ENCODE measurements around the gene FMNL1.

The FMNL1 gene

DNA sequence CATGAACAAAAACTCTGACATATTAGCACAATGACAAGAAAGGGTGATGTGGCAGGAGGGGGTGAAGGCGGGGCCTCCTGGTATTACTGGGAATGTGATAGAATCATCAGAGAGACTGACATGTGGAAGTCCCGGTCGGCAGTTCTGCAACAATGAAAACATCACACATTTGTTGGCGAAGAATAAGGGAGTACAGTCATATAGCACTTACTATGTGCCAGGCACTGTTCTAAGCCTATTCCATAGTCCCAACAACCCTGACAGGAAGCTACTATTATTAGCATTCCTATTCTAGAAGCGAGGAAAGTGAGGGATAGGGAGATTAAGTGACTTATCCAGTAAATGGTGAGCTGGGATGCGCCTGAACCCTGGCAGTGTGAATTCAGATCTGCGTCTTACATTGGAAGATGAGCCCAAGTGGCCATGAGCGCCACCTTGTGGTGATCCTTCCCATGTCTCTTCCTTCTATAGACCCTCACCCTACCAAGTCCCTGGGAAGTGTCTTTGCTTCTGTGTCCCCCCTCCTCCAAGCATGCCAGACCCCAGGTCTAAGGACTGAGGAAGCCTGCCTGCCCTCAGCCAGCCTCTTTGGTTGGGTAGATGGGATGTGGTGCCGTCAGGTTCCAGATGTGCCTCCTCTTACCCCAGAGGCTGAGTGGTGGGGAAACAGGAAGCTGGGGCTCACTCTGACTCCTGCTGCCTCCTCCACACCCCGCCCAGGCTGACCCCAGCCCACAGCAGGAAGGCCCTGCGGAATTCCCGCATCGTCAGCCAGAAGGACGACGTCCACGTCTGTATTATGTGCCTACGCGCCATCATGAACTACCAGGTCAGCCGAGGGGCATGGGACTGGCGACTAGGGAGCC is 14.0 kb downstream of the FMNL1 start:
- Mint-ChIP-seq H3K36me3 (ENCODE audit: low read depth) (peaks cover 69% of the 10 kb centered on the region), H3K27ac (peak overlapping the region; percentile 58), H3K27me3 (ENCODE audit: low read depth) (no peaks in the 10 kb centered on the region), H3K4me1 (ENCODE audit: low read depth) (peaks cover 38% of the 10 kb centered on the region), H3K4me3 (no peak overlapping the region), H3K9me3 (no peaks in the 10 kb centered on the region)
- peak; percentile 56 for DNase-seq (ENCODE audit: low spot score)

DNA sequence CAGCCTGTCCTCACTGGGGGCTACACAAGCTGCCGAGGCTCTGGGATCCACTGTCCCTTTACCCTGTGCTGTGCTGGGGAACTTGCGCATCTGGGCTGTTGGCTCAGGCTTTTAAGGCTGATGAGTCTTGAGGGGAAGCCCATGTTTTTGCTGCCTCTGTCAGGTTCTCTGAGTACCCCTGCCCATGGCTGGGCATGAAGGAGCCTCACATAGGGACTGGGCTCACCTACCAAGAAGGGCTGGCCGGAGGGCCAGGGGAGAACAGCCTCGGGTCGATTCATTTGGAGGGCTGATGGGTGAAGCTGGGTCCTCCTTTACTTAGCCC is 14.6 kb downstream of the FMNL1 start:
- no peak for DNase-seq (ENCODE audit: low spot score)
- Mint-ChIP-seq H3K4me3 (no peak overlapping the region), H3K36me3 (ENCODE audit: low read depth) (peaks cover 69% of the 10 kb centered on the region), H3K27me3 (ENCODE audit: low read depth) (no peaks in the 10 kb centered on the region), H3K9me3 (no peaks in the 10 kb centered on the region), H3K4me1 (ENCODE audit: low read depth) (peaks cover 38% of the 10 kb centered on the region), H3K27ac (no peak overlapping the region)

DNA sequence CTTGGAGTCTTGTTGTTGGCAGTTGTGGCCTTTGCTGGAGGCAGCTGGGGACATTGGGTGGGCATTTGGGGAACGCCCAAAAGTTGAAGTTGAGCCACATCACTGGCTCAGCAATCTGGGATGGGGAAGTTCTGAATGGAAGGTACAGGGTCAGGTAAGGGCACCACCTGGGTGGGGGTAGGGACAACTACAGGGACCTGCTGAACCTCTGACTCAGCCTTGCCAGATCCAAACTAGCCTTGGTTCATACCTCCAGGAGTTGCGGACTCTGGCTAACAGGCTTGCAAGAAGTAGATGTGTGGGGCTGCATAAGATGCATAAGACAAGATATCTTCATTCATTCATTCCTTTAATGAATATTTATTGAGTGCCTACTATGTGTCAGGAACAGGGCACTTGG is 16.0 kb downstream of the FMNL1 start:
- H3K9me3 Mint-ChIP-seq, result no peaks in the 10 kb centered on the region
- H3K36me3 Mint-ChIP-seq (ENCODE audit: low read depth), result peaks cover 65% of the 10 kb centered on the region
- DNase-seq (ENCODE audit: low spot score), result no peak
- no peaks in the 10 kb centered on the region for H3K27me3 Mint-ChIP-seq (ENCODE audit: low read depth)
- peak overlapping the region; percentile 55 for H3K27ac Mint-ChIP-seq
- H3K4me3 Mint-ChIP-seq, result no peak overlapping the region
- H3K4me1 Mint-ChIP-seq (ENCODE audit: low read depth), result peaks cover 29% of the 10 kb centered on the region

DNA sequence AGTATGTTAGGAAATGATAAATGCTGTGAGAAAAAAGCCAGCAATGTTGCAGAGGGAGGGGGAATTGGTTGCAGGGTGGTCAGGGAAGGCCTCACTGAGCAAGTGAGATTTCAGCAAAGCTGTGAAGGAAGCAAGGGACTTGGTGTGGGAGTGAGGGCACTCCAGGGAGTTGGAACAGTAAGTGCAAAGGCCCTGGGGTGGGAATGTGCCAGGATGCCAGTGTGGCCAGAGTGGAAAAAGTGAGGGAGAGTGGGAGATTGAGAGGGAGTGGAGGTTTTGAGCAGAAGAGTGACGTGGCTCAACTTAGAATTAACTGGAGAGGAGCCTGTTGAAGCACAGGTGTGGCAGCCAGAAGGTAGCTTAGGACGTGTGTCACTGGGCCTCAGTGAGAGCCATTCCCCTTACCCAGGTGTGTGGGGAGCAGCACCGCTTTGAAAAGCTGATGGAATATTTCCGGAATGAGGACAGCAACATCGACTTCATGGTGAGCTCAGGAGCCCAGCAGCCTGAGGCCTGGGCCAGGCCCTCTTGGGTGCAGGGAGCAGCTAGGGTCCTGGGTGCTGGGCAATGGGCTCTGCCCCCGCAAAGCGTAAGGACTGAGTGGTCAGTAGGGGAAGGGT is 16.6 kb downstream of the FMNL1 start:
- H3K9me3 Mint-ChIP-seq, result no peaks in the 10 kb centered on the region
- H3K36me3 Mint-ChIP-seq (ENCODE audit: low read depth), result peaks cover 67% of the 10 kb centered on the region
- H3K4me3 Mint-ChIP-seq, result no peak overlapping the region

DNA sequence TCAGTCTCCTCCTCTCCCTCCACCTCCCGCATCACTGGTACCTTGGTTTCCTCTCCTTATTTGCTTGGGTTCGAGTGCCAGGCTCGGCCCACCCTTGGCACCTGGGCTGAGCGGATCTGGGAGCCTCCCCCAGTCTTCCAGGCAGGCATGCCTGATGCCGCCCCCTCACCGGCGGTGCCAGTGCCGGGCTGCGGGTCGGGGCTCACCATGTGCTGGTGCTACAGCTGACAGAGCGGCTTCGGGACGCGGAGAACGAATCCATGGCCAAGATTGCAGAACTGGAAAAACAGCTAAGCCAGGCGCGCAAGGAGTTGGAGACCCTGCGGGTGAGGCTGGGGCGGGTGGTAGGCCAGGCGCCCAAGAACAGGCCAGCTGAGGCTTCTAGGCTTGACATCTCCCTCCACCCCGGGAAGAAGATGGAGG is 19.2 kb downstream of the FMNL1 start:
- no peaks in the 10 kb centered on the region for H3K9me3 Mint-ChIP-seq
- no peak for DNase-seq (ENCODE audit: low spot score)
- H3K27me3 Mint-ChIP-seq (ENCODE audit: low read depth), result no peaks in the 10 kb centered on the region
- H3K4me1 Mint-ChIP-seq (ENCODE audit: low read depth), result peaks cover 15% of the 10 kb centered on the region
- H3K36me3 Mint-ChIP-seq (ENCODE audit: low read depth), result peaks cover 72% of the 10 kb centered on the region
- H3K27ac Mint-ChIP-seq, result no peak overlapping the region
- H3K4me3 Mint-ChIP-seq, result no peak overlapping the region

More for the DNA sequence above, 16.6 kb downstream of the FMNL1 start:
- peak overlapping the region; percentile 55 for H3K27ac Mint-ChIP-seq
- H3K4me1 Mint-ChIP-seq (ENCODE audit: low read depth), result peaks cover 30% of the 10 kb centered on the region
- H3K27me3 Mint-ChIP-seq (ENCODE audit: low read depth), result no peaks in the 10 kb centered on the region
- no peak for DNase-seq (ENCODE audit: low spot score)

DNA sequence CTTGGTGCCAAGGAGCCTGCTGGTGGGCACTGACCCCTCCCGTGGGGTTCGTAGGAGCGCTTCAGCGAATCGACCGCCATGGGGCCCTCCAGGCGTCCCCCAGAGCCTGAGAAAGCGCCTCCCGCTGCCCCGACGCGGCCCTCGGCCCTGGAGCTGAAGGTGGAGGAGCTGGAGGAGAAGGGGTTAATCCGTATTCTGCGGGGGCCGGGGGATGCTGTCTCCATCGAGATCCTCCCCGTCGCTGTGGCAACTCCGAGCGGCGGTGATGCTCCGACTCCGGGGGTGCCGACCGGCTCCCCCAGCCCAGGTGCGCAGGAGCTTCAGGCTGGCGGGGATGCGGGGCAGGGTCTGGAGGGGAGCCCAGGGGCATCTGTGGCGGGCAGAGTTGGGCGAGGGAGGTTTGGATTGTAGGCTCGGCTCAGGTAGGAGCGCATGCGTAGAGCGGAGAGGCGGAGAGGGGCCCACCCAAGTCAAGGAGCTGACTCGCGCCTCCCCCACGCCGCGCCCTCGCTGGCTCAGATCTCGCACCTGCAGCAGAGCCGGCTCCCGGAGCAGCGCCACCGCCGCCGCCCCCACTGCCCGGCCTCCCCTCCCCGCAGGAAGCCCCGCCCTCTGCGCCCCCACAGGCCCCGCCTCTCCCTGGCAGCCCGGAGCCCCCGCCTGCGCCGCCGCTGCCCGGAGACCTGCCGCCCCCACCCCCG is 19.8 kb downstream of the FMNL1 start:
- H3K36me3 Mint-ChIP-seq (ENCODE audit: low read depth), result peaks cover 74% of the 10 kb centered on the region
- H3K27ac Mint-ChIP-seq, result no peak overlapping the region

DNA sequence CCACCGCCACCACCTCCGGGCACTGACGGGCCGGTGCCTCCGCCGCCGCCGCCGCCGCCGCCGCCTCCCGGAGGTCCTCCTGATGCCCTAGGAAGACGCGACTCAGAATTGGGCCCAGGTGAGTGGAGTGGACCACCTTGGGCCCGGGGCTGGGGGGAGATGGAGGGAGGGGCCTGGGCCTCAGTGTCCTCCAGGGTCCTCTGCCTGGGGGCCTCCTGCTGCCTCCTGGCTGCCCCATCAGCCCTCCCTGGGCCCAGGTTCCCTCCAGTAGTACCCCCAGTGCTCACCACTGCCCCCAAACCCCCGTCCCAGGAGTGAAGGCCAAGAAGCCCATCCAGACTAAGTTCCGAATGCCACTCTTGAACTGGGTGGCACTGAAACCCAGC is 20.3 kb downstream of the FMNL1 start:
- Mint-ChIP-seq H3K36me3 (ENCODE audit: low read depth) (peaks cover 77% of the 10 kb centered on the region), H3K27ac (peak overlapping the region; percentile 68), H3K4me3 (no peak overlapping the region), H3K9me3 (no peaks in the 10 kb centered on the region), H3K27me3 (ENCODE audit: low read depth) (no peaks in the 10 kb centered on the region), H3K4me1 (ENCODE audit: low read depth) (peaks cover 25% of the 10 kb centered on the region)
- no peak for DNase-seq (ENCODE audit: low spot score)

More for the DNA sequence above, 19.8 kb downstream of the FMNL1 start:
- Mint-ChIP-seq H3K4me3 (no peak overlapping the region), H3K4me1 (ENCODE audit: low read depth) (peaks cover 19% of the 10 kb centered on the region), H3K9me3 (no peaks in the 10 kb centered on the region), H3K27me3 (ENCODE audit: low read depth) (no peaks in the 10 kb centered on the region)
- DNase-seq (ENCODE audit: low spot score), result no peak

DNA sequence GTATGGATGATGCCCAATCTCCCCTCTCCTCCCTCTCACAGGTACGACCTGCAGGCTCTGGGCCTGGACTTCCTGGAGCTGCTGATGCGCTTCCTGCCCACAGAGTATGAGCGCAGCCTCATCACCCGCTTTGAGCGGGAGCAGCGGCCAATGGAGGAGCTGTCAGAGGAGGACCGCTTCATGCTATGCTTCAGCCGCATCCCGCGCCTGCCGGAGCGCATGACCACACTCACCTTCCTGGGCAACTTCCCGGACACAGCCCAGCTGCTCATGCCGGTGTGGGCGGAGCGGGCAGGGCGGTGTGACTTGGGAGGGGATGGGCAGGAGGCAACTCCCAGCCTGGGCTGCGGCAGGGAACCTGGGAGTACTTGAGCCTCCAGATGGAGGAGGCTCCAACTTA is 22.1 kb downstream of the FMNL1 start:
- peaks cover 68% of the 10 kb centered on the region for H3K36me3 Mint-ChIP-seq (ENCODE audit: low read depth)
- DNase-seq (ENCODE audit: low spot score), result no peak
- no peaks in the 10 kb centered on the region for H3K27me3 Mint-ChIP-seq (ENCODE audit: low read depth)
- H3K4me3 Mint-ChIP-seq, result no peak overlapping the region
- H3K9me3 Mint-ChIP-seq, result no peaks in the 10 kb centered on the region
- peaks cover 31% of the 10 kb centered on the region for H3K4me1 Mint-ChIP-seq (ENCODE audit: low read depth)
- no peak overlapping the region for H3K27ac Mint-ChIP-seq

DNA sequence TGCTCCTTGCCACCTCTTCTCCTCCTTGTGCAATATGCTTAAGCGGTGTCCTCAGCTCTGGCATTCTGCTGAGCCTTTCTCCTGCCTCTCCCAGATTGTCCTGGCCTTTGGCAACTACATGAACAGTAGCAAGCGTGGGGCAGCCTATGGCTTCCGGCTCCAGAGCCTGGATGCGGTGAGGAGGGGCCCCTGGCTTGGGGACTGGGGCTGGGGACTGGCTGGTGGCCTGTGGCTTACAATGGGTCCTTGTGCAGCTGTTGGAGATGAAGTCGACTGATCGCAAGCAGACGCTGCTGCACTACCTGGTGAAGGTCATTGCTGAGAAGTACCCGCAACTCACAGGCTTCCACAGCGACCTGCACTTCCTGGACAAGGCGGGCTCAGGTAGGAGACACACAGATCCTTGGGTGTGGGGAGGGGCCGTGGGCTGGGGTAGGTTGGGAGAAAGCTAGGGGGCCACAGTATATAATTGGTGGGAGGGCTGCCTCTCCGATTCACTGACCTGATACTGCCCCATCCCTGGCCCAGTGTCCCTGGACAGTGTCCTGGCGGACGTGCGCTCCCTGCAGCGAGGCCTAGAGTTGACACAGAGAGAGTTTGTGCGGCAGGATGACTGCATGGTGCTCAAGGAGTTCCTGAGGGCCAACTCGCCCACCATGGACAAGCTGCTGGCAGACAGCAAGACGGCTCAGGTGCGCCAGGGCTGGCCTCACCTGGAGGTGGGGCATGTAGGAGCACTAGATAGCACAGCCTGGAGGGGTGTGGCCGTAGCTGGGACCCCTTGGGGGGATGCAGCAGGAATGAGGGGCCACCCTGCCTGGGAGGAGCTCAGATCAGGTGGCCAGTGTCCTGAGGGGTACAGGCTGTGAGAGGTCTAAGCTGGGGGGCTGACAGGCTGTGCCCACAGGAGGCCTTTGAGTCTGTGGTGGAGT is 23.3 kb downstream of the FMNL1 start:
- Mint-ChIP-seq H3K27ac (peak overlapping the region; percentile 68), H3K9me3 (no peaks in the 10 kb centered on the region), H3K4me3 (no peak overlapping the region), H3K36me3 (ENCODE audit: low read depth) (peaks cover 64% of the 10 kb centered on the region), H3K4me1 (ENCODE audit: low read depth) (peaks cover 37% of the 10 kb centered on the region), H3K27me3 (ENCODE audit: low read depth) (no peaks in the 10 kb centered on the region)
- no peak for DNase-seq (ENCODE audit: low spot score)

DNA sequence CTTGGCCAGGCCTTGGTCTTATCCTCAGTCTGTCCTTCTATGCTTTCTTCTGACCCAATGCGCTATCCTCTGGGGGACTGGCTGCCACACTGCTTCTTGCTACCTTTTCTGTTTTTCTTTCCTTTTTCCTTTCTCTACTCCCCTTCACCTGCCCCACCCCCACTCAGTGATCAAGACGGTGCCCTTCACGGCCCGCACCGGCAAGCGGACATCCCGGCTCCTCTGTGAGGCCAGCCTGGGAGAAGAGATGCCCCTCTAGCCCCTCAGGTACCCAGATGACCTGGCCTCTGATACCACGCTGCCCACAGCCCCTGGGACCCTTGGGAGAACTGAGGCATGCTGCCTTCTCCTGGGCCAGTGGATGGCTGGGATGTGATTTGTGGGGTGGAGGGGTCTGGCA is 24.7 kb downstream of the FMNL1 start:
- Mint-ChIP-seq H3K9me3 (no peaks in the 10 kb centered on the region), H3K27me3 (ENCODE audit: low read depth) (no peaks in the 10 kb centered on the region)

DNA sequence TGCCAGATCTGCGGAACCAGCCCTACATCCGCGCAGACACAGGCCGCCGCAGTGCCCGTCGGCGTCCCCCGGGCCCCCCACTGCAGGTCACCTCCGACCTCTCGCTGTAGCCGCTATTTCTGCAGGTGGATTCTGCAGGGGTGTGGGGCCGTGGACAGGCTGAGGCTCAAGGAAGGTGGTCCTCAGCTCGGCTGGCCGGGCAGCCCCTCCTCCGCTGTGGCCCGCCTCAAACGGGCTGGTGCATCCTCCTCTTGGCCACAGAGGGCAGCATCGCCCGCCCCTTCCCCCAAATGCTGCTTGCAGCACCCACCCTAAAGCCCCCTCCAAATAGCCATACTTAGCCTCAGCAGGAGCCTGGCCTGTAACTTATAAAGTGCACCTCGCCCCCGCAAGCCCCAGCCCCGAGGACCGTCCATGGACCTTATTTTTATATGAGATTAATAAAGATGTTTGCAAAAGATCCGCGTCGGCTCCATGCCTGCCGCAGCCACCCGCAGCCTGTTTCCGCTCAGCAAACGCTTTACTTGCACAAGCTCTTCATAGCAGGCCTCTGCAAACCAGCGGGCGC is 25.3 kb downstream of the FMNL1 start:
- H3K4me1 Mint-ChIP-seq (ENCODE audit: low read depth), result peaks cover 41% of the 10 kb centered on the region
- peak overlapping the region; percentile 85 for H3K4me3 Mint-ChIP-seq
- DNase-seq (ENCODE audit: low spot score), result no peak
- H3K9me3 Mint-ChIP-seq, result no peaks in the 10 kb centered on the region
- H3K36me3 Mint-ChIP-seq (ENCODE audit: low read depth), result peaks cover 65% of the 10 kb centered on the region
- H3K27ac Mint-ChIP-seq, result peak overlapping the region; percentile 94
- no peaks in the 10 kb centered on the region for H3K27me3 Mint-ChIP-seq (ENCODE audit: low read depth)

More for the DNA sequence above, 24.7 kb downstream of the FMNL1 start:
- no peak for DNase-seq (ENCODE audit: low spot score)
- peaks cover 40% of the 10 kb centered on the region for H3K4me1 Mint-ChIP-seq (ENCODE audit: low read depth)
- H3K27ac Mint-ChIP-seq, result peak overlapping the region; percentile 94
- peak overlapping the region; percentile 85 for H3K4me3 Mint-ChIP-seq
- H3K36me3 Mint-ChIP-seq (ENCODE audit: low read depth), result peaks cover 65% of the 10 kb centered on the region

DNA sequence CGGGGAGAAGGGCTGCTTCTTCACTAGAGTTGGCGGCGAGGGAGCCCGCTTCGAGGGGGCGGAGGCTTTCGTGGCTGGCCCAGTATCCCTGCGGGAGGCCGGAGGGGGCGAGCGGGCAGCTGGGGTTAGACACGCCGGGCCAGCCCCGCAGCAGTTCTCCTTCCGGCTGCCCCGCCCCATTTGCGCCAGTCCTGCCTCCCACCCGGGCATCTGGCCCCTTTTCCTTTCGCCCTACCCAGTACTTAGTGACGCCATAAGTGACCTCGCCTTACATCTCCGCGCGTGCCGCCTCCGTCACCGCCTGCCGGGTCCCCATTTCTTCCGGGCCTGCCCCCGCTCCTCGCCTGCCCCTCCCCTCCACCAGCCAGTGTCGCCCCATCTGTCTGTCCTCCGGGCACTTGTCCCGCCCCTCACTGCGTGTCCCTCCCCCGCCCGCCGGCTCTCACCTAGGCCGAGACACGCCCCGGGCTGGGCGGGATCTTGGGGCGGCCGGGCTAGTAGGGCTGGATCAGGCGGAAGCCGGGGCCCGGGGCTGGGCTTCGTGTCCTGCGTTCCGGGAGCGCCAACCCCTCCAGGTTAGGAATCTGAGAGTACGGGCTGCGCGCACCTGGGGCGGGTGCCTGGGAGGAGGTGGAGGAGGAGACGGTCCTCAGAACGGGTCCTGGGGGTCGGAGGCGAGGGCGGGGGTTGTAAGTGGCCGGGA is 25.9 kb downstream of the FMNL1 start:
- DNase-seq (ENCODE audit: low spot score), result peak; percentile 97
- H3K4me1 Mint-ChIP-seq (ENCODE audit: low read depth), result peaks cover 43% of the 10 kb centered on the region

More for the DNA sequence above, 25.9 kb downstream of the FMNL1 start:
- Mint-ChIP-seq H3K36me3 (ENCODE audit: low read depth) (peaks cover 60% of the 10 kb centered on the region), H3K4me3 (peak overlapping the region; percentile 85), H3K27me3 (ENCODE audit: low read depth) (no peaks in the 10 kb centered on the region), H3K27ac (peak overlapping the region; percentile 94), H3K9me3 (no peaks in the 10 kb centered on the region)
